NCI-H524 treated with DMSO at 0.1 percent for 48 hours (cell line): ENCODE measurements around the gene SS18L1.

Source experiments
- DNase-seq: peaks from one replicate; lab custom pipeline; 2025; lab: John Stamatoyannopoulos, UW

SS18L1 gene

DNA sequence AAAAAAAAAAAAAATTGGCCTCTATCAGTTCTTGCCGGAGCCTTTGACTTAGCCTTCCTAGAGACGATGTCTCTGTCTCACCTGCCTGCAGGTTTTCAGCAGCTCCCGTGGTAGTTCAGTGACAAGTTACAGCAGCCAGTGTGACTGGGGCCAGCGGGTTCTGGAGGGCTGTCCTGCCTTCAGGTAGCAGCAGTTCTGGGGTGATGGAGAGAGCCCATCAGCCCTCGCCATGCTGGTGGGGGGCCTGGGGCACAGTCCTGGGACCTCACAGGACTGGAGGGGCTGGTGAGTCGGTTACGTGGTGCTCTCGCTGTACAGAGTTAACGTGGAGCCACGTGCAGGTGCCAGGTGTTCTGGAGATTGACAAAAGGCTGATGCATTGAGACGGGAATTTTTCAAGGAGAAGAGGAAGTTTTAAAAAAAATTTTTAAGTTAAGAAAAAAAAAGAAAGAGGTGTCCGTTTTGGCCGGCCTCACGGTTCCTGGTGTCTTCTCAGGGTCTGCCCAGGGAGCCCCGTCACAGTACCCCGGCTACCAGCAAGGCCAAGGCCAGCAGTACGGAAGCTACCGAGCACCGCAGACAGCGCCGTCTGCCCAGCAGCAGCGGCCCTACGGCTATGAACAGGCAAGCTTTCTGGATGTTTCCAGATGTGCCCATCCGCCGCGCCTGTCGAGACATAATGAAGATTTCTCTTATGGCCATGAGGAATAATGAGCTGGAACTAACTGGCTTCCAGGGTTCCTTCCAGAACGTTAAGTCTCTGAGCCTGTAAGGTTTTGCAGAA lies 30.6 kb downstream of the SS18L1 start:
- no peak for DNase-seq

DNA sequence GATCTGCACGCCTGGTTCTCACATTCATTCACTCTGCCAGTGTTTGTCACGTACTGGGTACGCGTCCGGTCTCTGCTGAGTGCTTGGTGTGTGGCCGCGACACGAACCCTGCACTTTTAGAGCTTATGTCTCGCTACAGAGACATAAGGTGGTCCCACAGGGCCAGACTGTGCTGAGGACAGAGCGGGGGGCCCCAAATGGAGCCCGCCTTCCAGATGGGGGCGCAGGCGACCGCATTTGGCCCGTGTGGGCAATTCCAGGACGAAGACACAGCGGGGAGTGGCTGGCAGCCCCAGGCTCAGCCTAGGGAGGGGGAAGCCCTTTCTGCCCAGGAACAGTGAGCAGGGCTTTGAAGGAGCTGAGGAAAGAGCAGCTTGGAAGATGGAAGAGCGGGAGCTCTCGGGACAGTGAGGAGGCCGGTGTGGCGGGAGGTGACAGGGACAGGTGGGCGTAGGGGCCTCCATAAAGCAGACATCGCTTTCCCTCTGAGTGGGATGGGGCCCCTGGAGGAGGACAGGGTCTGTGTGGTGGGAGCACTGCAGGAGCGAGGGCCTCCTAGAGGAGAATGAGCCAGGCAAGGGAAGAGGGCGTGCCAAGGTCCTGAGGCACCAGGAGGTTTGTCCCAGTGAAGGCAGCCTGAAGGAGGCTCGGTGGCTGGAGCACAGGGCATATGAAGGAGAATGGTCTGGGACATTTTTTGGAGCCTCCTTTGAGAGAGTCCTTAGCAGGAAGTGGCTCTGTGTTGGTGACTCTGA lies 31.5 kb downstream of the SS18L1 start:
- DNase-seq, result no peak

GRCh38 chr20:62175711-62176110 lies 32.1 kb downstream of the SS18L1 start:
- no peak for DNase-seq

GRCh38 chr20:62176866-62177265 lies 33.3 kb downstream of the SS18L1 start:
- DNase-seq, result no peak

DNA sequence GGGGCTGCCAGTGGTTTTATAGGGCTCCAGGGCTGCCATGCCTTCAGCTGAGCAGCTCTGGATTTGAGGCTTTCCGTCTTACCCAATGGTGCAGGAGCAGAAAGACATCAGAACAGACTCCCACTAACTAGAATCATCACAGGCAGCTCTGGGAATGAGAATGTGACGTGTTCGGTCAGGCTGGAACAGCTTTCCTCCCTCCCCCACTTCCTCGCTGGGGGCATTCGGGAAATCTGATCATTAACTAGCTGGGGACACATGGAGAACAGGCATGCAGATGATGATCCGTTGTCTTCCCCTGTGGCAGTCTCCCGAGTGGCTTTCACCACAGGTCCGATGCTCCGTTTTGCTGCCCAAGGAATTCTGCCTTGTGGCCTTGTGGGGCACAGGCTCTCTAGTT lies 33.7 kb downstream of the SS18L1 start:
- DNase-seq, result no peak

DNA sequence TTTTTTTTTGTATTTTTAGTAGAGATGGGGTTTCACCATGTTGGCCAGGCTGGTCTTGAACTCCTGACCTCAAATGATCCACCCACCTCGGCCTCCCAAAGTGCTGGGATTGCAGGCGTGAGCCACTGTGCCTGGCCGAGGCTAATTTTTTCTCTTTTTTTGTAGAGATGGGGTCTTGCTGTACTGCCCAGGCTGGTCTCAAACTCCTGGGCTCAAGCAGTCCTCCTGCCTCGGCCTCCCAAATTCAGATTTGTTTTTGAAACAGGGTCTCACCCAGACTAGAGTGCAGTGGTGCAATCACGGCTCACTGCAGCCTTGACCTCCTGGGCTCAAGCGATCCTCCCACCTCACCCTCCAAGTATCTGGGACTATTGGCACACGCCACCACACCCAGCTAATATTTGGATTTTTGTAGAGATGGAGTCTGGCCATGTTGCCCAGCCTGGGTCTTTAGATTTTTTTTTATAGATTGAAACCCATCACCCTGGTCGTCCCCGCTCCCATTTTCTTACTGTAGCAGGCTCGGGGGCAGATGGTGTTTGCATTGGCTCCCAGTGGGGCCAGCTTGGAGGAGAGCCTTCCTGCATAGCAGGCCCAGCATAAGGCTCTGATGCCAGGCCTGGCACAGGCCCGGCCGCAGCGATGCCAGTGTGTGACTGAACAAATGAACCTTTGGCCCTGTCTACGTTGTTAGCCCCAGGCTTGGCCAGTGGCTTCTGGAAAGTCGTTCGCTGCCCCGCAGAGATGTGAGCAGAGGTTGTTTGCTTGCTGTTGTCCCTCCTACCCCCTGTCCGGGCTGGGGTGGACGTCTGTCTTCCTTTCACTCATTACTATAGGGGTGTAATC lies 35.0 kb downstream of the SS18L1 start:
- no peak for DNase-seq

DNA sequence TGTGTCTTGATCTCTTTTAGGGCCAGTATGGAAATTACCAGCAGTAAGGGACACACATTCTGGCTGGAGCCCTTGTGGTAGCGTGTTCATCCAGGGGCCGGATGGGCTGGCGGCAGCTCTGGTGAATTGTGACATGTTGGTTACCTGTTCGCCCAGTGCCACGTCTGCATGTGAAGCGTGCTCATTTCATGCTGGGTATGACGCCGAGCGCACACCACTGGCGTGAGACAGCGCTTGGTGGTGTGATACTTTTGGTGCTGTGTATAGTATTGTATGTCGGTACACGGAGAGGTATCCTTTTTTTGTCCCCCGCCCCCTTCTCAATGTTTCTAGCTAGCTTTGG lies 35.6 kb downstream of the SS18L1 start:
- no peak for DNase-seq

GRCh38 chr20:62181808-62182207 lies 38.2 kb downstream of the SS18L1 start:
- DNase-seq, result no peak

DNA sequence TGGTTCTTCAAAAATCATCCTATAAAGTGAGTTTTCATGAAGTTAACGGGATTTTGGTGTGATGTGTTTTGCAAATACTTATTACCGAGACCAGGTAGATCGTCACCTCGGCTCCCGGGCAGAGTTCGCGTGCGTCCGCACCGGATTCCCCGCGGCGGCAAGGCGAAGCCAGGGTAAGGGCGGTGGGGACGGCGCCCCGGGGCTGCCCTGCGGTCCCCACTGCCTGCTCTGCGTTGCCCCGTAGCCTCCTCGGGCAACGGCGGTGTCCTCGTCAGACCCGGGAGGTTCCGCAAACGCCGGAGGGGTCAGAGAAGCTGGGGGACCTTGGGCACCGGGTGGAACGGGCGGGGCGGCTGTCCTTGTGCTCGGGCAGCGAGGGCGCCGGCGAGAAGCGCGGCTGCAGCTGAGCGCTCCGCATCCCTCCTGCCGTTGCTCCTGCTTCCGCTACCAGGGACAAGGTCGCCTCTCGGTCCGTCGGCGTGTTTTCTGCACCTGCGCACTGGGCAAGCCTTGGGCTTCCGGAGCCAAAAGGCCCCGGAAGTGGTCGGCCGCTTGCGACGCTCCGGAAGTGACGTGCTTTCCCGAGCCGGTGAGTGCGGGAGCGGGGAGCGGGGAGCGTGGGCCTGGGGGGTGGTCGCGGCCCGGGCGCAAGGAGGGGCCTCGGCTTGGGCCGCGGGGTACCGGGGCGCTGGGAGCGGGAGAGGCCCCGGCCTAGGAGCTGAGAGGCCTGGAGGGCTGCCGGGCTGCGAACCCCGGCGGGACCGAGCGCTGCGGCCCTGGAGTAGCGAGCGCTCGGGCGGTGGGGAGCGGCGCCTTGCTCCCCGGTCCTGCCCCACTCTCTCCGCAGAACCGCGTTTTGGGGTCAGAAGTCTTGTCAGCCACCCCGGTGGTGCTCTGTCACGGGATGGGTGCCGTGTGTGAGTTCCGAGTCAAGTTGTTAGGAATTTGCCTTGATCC lies 39.2 kb downstream of the SS18L1 start, which contains the start of gene MTG2:
MTG2 (plus strand) TSS at position 560 of the 957 bp plus-strand sequence. CDS start 10,393 bp downstream, outside the sequence.
- peak; percentile 58 for DNase-seq

DNA sequence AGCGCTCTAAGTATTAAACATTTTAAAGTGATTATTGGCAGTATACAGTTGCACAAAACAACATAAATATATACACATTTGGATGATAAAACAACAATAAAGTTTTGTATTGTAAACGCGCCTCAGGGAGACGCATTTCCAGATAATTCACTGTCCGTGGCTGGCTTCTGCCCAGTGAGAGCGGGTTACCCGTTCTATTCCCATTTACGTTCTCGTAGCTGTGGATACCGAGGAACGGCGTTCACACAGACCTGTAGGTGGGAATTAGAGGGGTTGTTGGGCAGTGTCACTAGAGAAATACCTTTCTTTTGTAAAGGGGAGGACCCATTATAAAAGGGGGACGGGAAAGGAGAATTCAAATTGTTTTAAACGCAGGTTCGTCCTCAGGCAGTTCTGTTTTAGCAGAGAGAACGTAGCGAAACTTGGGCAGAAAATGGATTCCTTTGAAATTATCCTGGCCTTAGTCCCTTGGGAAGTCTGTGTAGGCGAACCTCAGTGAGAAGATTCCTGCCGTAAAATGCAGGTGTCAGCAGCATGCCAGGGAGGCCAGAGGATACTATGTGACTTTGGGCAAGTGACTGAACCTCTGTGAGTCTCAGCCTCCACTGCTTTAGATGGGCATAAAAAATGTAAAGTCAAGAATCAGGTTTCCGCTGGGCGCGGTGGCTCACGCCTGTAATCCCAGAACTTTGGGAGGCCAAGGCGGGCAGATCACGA lies 40.0 kb downstream of the SS18L1 start:
- no peak for DNase-seq

- DNase-seq, result no peak
Observed at GRCh38 chr20:62186096-62186426, 42.5 kb downstream of the SS18L1 start.

GRCh38 chr20:62186887-62187866 lies 43.6 kb downstream of the SS18L1 start:
- DNase-seq, result no peak

DNA sequence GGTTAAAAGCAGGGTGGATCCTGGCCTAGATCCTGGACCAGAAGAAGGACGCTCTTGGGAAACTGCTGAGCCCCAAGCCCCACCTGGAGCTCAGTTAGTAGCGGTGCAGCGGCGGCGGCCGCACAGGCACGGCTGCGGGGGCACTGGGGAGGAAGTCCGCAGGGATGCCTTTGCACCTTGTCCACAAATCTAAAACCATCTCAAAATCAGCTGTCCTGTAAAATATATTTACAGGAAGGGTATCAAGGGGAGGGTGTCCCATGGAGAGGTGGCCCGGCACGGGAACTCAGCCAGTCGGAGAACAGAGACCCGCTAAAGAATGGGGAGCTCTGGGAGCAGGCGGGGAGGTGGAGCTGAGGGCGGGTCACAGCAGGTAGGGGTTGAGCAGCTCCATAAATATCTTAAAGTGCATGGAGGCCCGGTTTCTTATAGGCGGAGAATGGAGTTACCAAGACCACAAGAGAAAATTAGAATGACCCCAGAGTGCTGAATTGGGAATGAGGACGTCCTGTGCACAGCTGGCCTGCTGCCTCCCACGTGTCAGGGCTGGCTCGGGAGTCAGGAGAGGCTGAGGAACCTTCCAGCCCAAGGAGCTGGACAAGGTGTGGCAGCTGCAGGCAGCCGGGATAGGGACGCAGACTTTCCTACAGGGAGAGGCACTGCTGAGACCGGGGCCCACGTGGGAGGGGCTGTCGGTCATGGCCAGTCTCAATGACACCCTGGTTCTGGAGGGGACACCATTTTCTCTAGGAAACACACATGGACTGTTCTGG lies 47.3 kb downstream of the SS18L1 start:
- no peak for DNase-seq

- no peak for DNase-seq
Observed at GRCh38 chr20:62191781-62192559, 48.4 kb downstream of the SS18L1 start.

DNA sequence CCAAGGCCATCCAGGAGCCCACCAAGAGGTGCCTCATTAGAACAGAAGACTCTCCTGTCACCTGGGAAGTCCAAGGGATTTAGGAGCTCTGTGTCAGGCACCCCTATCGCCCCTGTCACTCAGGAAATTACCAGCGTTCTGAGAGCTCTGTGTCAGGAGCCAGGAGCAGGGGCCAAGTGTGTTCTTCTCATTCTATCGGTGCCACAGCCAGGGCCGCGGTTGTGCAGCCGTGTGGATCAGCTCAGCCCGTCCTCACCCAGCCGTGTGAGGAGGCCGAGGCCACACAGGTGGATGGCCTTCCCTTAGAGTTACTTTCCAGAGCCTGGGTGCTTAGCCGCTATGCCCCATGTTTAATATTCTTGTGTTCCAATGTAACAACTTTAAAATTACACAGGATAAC lies 49.1 kb downstream of the SS18L1 start:
- DNase-seq, result no peak

- no peak for DNase-seq
Observed at GRCh38 chr20:62193079-62194025, 49.8 kb downstream of the SS18L1 start.

GRCh38 chr20:62195075-62195405 lies 51.5 kb downstream of the SS18L1 start:
- DNase-seq, result no peak
